Stimulated activated CD4-positive, alpha-beta T cell treated with anti-CD3 and anti-CD28 coated beads, Interleukin-4, amount 100 ng/mL, for 4 hours (primary cell): ENCODE data around the gene SERAC1.
A peak's percentile ranks its signal among the peaks of the same experiment; 100 is the strongest.
"Not testable (repeated sequence)": the region's sequence is repeated elsewhere in the genome, so short reads cannot be mapped to it uniquely, and the experiment has no call there.

Experiments
- DNase-seq, 2 experiments: peaks; one replicate each; pipeline ENCODE4 v3.0.0-alpha.2; 2020

SERAC1 gene

DNA sequence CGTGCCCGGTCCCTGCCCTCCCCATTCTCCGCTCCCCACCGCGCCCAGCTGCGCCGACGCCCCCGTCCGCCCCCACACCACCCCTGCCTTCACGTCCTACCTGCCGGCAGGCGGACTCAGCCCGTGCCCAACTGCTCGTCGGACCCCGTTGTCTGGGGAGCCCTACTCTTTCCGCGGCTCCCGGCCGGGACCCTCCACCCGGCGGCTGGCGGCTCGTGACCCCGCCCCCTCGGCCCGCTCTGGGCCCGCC is at the start of gene SERAC1:
Gene SERAC1 (minus strand): TSS at position 223 of the 250 bp plus-strand sequence. CDS start 9,899 bp downstream, outside the sequence.
- DNase-seq = no peak

- peak; percentile 38 to 46 for DNase-seq
These were observed 46.0 kb upstream of the SERAC1 start for GRCh38 chr6:158213925-158214674.

DNA sequence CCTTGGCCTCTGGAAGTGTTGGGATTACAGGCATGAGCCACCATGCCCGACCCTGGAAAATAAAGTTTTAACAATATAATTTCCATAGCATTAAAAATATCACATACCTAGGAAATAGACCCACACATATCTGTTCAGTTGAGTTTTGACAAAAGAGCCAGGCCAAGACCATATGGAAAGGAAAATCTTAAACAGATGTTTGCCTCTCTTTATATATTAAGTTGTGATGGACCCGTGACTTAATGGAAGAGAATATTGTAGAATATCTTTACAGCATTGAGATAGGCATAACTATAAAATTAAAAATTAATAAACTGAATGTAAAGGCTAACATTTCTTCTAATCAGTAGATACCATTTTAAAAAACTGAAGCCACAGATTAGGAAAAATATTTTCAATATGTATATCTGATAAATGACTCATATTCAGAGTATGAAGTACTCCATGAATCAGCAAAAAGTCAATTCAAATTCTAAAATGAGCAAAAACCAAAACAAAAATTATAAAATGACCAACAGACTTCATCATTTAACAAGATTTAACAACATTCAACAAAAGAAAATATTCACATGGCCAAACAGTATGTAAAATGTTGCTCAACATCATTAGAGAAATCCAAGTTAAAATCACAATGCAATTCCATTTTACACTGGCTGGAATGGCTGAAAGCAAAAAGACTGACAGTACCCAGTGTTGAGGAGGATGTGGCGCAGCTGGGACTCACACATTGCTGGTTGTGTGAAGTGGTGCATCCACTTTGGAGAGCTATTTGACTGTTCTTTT is 43.4 kb upstream of the SERAC1 start:
- DNase-seq = no peak

DNA sequence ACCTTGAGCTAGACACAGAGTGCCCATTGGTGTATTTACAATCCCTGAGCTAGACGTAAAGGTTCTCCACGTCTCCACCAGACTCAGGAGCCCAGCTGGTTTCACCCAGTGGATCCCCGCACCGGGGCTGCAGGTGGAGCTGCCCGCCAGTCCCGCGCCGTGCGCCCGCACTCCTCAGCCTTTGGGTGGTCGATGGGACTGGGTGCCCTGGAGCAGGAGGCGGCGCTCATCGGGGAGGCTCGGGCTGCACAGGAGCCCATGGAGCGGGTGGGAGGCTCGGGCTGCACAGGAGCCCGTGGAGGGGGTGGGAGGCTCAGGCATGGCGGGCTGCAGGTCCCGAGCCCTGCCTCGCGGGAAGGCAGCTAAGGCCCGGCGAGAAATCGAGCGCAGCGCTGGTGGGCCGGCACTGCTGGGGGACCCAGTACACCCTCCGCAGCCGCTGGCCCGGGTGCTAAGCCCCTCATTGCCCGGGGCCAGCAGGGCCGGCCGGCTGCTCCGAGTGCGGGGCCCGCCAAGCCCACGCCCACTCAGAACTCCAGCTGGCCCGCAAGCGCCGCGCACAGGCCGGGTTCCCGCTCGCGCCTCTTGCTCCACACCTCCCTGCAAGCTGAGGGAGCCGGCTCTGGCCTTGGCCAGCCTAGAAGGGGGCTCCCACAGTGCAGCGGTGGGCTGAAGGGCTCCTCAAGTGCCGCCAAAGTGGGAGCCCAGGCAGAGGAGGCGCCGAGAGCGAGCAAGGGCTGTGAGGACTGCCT is 41.7 kb upstream of the SERAC1 start:
- DNase-seq = not testable (repeated sequence)

- DNase-seq = not testable (repeated sequence)
These were observed 40.4 kb upstream of the SERAC1 start for GRCh38 chr6:158208226-158209030.

DNA sequence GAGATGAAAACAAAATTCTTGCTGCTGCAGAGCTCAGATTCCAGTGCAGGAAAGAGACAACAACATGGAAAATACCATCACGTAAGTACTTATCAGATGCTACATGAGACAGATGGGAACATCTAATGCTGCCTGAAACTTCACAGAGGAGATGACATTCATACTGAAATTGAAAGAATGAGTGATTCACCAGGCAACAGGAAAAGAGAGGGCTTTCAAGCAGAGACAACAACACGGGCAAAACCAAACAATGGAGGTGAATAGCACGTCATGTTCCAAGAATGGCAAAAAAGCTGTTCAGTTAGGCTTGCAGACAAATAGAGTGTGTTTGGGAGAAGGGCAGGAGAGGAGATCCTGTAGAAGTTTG is 39.3 kb upstream of the SERAC1 start:
- peak in 1 of 2 experiments; percentile 15 for DNase-seq

- no peak for DNase-seq
These were observed 38.8 kb upstream of the SERAC1 start for GRCh38 chr6:158206740-158207421.

DNA sequence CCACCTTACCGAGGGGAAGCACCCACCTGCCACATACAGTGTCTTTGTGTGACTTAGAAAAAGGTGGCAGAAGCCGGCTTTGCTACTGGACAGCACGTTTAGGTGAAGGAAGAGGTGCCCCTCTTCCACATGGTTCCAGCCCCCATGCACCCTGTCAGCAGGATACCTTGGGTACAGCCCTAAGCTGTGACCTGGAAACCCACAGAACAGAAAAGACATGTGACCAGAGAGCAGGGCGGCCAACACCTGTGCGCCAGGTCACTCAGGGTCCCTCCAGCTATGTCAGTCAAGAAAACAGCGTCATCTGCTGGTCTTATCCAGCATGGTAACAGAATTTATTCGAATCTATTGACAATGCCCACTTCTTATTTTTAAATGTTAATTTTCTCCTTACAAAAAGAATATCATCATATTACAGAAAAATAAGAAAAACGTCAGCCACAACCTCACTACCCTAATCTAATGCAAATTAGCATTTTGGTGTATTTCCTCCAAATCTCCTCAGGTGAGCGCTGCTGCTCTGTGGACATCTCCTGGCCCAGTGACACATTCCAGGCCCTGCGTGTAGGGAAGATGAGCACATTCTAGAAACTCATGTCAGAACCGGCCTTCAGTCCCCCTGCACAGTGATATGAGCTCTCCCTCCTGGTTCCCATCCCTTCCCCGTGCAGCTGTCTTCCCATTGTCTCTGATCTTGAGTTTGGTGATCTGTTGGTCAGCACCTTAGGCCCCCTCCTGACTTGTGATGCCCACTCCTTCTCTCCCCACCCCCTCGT is 37.3 kb upstream of the SERAC1 start:
- DNase-seq = no peak

- DNase-seq = no peak
These were observed 30.4 kb upstream of the SERAC1 start for GRCh38 chr6:158198461-158198860.

DNA sequence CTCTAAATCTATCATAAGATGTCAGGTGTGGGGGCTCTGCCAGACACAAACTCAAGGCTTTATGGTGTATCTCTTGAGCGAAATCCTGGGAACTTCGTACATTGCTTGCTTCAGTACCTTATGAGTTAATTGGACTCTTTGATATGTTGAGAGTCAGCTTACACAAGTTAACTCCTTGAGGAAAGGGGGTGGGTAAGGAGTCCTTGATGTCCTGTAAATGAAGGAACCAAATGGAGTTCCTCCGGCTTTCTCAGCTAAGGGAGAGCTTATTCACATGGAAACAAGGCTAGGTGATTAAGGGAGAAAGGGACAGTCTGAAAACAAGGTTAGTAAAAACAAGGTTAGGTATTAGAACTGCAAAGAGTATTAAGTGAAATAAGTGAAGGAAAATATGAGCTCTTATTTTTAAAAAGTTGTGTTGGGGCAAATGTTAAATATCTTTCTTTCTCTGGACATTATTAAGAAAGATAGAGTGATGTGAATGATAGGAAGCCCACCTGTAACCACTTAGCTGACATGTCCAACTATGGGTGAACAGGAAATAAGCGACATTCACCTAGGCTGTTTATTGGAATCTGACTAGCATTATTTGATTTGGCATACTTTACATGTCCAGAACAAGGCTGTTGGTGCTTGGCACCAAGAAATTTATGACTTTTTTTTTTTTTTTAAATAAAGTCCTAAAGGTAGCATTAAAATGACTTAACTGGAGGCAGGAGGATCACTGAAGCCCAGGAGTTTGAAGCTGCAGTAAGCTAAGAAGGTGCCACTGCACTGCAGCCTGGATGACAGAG is 26.6 kb upstream of the SERAC1 start:
- DNase-seq = no peak

DNA sequence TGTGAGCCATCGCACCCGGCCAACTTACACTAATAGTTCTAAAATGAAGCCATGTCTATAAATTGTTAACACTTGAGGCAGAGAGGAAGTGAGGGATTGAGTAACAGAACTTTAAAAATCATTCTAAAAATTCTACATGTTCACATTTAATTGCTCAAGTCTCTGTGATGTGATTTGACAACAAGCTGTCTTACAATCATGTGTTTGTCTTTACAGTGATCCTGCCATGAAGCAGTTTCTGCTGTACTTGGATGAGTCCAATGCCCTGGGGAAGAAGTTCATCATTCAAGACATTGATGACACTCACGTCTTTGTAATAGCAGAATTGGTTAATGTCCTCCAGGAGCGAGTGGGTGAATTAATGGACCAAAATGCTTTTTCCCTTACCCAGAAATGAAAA is 23.7 kb upstream of the SERAC1 start:
- DNase-seq = no peak

DNA sequence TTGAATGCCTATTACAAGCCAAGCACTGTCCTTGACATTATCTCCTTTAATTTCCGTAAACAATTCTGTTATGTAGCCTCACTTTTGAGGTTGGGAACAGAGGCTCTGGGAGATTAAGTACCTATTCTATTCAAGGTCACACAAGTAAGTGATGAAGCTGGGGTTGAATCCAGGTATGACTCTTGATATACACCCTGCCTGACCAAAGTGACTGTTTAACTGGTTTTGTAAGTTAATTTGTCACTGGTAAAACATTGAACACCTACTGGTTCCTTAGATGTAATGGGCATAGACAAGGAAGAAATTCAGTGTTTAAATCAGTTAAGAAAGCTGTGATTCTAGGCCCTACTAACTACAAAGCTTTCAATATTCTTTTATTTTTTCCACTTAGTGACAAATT is 23.0 kb upstream of the SERAC1 start:
- DNase-seq = no peak

- DNase-seq = no peak
These were observed 20.5 kb upstream of the SERAC1 start for GRCh38 chr6:158188591-158188990.

DNA sequence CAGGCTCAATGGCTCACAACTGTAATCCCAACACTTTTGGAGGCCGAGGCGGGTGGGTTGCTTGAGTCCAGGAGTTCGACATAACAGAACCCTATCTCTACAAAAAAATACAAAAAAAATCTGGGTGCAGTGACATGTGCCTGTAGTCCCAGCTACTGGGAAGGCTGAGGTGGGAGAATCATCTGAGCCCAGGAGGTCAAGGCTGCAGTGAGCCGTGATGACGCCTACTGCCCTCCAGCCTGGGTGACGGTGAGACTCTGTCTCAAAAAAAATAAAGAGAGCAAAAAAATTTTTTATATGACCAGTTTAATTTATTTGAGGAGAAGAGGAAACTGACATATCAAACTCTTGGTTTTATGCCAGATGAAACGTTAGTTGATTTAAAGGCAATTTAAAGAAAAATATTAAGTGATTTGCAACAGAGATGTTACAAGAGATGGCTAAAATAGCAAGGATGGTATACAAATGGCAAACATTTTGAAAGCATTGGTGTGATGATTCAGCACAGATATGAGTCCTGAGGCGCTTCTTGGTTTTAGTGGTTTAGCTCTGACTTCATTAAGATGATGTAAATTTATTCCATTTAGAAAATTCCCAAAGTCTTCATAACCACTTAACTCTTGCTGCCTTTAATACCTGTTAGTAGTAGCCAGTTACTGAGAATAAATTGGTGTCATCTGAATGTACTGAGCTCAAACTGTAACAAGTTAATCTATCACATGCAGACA is 17.8 kb upstream of the SERAC1 start:
- no peak for DNase-seq

- no peak for DNase-seq
These were observed 16.5 kb upstream of the SERAC1 start for GRCh38 chr6:158184608-158185007.

- not testable (repeated sequence) for DNase-seq
These were observed 15.3 kb upstream of the SERAC1 start for GRCh38 chr6:158183174-158183972.

DNA sequence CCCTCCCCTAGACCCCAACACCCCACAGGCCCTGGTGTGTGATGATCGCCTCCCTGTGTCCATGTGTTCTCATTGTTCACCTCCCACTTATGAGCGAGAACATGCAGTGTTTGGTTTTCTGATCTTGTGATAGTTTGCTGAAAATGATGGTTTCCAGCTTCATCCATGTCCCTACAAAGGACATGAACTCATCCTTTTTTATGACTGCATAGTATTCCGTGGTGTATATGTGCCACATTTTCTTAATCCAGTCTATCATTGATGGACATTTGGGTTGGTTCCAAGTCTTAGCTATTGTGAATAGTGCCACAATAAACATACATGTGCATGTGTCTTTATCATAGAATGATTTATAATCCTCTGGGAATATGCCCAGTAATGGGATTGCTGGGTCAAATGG is 9.7 kb upstream of the SERAC1 start:
- not testable (repeated sequence) for DNase-seq

DNA sequence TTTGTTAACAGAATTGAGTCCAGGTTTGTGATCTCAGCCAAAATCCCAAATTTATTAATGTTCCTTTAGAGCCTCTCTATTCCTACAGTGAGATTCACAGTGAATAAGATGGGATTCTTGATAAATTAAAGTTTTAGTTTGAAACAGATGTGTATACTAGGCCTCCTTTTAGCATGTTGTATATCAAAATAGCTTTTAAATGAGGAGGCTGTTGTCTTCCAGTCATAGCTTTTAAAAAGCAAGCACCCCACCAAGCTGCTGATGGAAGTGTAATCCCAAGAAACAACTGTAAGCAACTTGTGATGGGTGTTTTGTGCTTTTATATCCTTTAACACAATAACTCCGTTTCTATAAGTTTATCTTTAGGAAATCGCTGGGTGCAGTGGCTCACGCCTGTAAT is 7.0 kb upstream of the SERAC1 start:
- no peak for DNase-seq

GRCh38 chr6:158174514-158174913 is 6.5 kb upstream of the SERAC1 start:
- no peak for DNase-seq
